Bone marrow (tissue), 2 donors: Measurements from ENCODE around the gene DENND2C.
A peak's percentile ranks its signal among the peaks of the same experiment; 100 is the strongest.

Source experiments
- DNase-seq, 2 donors: peaks; one replicate each; lab custom pipeline; 2025; lab: John Stamatoyannopoulos, UW

DENND2C gene

DNA sequence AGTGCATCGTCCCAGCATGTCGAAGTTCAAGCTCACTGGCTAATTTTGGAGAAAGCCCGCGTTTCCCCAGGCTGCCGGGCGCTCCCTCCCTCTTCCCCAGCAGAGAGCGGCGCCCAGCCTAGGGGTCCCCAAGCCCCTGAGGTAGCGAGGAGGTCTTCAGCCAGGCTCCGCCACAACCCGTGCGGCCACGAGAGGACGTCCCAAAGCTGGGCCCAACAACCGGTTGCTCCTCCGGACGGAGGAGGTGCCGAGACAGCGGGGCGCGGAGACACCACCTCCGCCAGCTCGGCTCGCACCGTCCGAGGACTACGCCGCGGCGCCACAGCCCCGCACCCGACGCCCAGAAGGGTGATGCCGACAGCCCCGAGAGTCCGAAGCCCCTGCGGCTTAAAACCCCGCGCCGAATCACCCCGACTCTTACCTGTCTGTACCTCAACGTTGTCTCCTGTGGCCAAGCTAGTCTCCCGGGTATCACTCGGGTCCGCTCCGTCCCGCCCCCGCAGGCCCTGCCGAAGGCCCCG, at the start of gene DENND2C:
Gene DENND2C (minus strand): TSS at position 488 of the 521 bp plus-strand sequence. CDS start 44,065 bp downstream, outside the sequence.
- DNase-seq = no peak

- no peak for DNase-seq
These were observed 49.6 kb upstream of the DENND2C start for GRCh38 chr1:114719424-114719787.

GRCh38 chr1:114718661-114719423, 49.0 kb upstream of the DENND2C start:
- no peak for DNase-seq

- peak; percentile 76 to 90 for DNase-seq
These were observed 46.7 kb upstream of the DENND2C start, which contains the start of gene NRAS for GRCh38 chr1:114716304-114717170. NRAS (minus strand) TSS chr1:114716771; CDS start chr1:114716160, 611 bp downstream.

DNA sequence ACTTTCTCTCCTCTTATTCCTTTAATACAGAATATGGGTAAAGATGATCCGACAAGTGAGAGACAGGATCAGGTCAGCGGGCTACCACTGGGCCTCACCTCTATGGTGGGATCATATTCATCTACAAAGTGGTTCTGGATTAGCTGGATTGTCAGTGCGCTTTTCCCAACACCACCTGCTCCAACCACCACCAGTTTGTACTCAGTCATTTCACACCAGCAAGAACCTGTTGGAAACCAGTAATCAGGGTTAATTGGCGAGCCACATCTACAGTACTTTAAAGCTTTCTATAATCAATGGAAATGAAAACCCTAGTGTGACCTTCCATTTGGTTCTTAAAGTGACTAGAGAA, 46.1 kb upstream of the DENND2C start:
- DNase-seq = no peak

DNA sequence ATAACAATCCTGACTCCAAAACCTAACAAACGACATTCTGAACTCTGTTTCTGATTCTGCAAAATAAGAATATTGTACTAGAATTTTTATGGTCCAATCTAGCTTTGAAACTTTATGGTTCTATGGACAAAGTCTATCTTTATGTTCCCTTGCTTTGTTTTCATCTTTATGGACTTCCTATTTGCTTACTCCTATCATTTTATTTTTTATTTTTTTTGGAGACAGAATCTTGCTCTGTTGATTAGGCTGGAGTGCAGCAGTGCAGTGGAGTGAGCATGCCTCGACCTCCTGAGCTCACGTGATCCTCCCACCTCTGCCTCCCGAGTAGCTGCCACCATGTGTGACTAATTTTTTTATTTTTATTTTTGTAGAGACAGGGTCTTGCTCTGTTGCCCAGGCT, 43.1 kb upstream of the DENND2C start:
- no peak for DNase-seq

DNA sequence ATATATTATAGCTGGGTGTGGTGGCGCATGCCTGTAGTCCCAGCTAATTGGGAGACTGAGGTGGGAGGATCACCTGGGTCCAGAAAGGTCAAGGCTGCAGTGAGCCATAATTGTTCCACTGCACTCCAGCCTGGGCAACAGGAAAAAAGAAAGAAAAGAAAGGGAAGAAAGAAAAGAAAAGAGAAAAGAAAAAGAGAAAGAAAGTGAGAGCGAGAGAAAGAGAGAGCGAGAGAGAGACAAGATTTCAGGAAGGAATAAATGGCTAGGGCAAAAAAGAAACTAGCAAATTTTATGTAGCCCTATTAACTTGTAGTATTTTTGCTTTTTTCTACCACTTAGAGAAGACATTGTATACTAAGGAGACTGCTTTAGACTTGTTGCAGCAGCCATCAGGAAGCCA, 40.5 kb upstream of the DENND2C start:
- no peak for DNase-seq

DNA sequence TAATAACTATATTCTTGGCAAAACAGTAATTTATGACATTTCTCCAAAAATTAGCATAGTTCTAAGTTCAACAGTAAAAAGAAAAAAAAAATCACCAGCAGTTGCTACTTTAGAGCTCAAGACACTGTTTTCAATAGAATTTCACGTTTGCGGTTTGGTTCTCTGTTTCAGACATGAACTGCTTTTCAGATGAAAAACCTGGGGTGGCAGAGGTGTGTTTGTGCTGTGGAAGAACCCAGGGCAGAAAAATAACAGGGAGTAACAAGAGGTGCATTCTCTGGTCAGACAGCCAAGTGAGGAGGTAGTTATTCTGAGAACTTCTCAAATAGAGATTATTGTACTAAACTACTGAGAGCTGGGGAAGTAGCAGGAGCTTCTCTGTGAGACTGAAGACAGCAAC, 37.8 kb upstream of the DENND2C start:
- no peak for DNase-seq

- no peak for DNase-seq
These were observed 33.4 kb upstream of the DENND2C start for GRCh38 chr1:114703242-114703641.

DNA sequence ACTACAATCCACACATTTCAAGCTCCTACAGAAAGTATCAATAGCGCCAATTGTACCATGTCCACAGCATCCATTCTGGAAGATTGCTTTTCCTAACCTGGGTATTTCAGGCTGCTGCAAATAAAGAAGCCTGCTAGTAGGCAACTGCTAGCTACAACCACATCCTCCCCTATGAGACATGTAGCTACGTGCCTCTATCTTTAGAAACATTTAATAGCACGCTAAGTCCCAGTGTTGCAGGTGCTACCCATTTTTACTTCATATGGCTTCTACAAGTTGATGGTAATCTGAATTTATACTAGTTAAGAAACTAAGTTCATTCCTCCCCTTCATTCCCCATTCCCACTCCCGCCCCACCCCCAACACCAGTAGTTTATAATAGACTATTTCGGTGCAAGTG, 32.9 kb upstream of the DENND2C start:
- no peak for DNase-seq

DNA sequence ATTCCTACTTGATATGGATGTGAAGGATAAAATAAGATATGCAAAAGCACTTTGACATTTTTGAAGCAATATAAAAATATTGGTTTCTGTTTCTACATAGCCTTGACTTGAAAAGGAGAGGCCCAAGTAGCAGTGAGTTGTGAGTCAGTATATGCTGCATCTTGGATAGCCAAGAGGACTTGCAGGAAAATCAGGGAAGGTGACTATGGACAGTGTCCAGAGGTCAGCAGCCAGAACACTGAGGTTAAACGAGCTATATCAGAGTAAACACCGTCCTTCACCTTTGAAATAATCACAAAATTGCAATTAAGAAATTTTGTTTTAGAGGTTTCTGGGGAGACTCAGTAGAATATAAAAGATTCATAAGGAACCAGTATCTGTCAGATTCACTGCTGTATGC, 32.1 kb upstream of the DENND2C start:
- DNase-seq = no peak

DNA sequence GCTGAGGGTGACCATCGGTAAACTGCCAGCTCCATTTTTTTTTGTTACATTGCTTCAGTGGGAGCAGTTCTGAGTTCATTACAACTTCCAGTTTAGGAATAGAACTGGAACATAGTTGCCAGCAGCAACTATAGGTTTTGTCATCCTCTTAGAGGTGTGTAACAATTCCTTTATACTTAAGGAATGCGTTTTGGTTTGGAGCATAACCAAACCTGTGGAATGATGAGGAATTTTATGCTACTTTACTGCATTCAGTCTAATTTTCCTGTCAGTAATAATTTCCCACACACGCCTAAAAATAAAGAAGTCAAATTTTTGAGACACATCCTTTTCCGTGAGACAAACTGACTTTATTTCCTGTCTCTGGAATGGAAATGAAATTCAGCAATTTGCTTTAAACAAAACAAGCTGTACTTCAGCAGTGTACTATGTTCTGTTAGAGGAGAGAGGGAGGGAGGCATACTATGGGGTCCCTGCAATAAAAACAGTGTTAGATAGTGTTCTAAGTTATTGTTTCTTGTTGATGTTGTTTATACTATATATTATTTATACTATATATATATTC, 30.3 kb upstream of the DENND2C start:
- no peak for DNase-seq

- no peak for DNase-seq
These were observed 27.0 kb upstream of the DENND2C start for GRCh38 chr1:114696810-114697209.

DNA sequence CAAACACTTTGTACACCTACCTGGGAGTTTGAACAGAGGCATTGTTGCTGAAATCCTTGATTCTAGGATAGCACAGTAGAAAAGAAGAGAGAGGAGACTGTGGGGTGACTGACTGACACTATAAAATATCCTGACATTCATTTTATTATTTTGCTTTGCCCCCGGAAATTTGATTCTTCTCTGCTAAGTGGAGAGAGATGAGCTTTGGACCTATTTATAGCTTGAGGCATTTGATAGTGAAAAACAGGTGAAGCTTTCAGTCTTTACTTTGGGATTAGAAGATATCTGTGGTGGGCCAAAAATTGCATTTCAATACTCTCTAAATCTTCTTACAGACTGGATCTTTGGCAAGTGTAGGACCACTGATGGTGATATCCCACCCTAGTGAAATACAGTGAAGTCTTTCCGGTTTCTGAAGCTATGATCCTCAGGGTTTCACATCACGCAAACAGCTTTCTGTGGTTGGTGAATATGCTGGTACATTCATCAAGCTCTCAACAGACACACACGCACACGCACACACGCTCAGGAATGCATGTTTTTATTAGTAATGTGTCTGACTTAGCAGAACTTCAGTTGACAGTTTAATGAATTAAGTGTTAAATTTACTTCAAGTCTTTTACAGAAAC, 25.7 kb upstream of the DENND2C start, which contains the start of gene AMPD1:
Gene AMPD1 (minus strand): TSS at position 117 of the 629 bp plus-strand sequence. CDS start 75 bp downstream, at position 42.
- DNase-seq = no peak

GRCh38 chr1:114694540-114695310, 24.9 kb upstream of the DENND2C start:
- no peak for DNase-seq

DNA sequence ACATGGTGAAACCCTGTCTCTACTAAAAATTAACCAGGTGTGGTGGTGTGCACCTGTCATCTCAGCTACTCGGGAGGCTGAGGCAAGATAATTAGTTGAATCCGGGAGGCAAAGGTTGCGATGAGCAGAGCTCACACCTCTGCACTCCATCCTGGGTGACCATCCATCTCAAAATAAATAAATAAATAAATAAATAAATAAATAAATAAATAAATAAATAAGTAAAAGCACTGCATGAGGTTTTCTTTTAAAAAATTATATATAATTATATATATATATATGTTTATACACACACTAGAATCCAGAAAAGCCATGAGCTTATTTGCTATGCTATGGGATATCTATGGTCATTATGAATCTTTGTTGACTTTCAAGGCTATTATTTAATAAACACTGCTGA, 23.1 kb upstream of the DENND2C start:
- no peak for DNase-seq

DNA sequence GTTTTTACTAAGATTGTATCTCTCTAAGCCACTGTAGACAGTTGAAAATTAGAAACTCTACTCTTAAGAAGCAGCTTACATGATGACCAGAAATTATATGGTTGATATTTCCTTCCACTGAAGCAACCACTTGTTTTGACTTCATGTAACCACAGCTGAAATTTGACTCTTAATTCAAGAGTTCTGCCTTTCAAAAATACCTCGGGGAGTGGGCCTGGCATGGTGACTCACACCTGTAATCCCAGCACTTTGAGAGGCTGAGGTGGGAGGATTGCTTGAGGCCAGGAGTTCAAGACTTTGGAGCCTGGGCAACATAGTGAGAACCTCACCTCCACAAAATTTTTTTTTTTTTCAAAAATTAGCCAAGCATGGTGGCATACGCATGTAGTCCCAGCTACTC, 21.2 kb upstream of the DENND2C start:
- no peak for DNase-seq

GRCh38 chr1:114690148-114690547, 20.3 kb upstream of the DENND2C start:
- no peak for DNase-seq

DNA sequence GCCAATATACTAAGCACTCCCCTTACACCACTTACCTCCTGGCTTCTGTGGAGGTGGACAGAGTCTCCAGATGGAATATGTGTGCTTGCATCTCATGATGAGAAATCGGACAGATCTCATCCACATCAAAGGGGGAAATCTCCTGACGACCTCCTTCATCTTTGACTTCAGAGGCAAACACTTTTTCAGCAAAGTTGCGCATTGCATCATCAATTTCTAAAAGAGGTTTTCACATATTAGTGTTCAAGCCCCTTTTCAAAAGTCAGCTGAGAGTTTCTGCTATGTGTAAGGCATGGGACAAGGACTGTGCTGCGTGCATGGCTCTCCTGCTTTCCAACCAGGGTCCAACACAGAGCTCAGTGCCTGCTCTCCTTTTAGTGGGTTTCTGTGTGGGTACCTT, 18.7 kb upstream of the DENND2C start:
- DNase-seq = no peak

GRCh38 chr1:114685851-114686250, 16.0 kb upstream of the DENND2C start:
- DNase-seq = no peak

DNA sequence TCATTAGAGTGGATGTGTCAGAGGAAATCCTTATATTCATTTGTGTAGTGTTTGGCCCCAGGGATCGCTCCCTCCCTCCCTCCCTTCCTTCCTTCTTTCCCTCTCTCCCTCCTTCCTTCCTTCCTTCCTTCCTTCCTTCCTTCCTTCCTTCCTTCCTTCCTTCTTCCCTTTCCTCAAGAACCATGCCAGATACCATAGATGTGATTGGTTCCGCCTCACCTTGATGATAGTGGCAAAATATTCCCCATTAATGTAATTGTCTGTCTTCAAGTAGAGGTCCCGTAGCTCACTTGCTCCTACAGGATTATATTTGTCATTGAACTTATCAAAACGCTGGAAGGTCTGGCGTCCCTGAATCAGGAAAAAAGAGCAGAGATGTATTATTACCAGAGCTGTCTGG, 7.8 kb upstream of the DENND2C start:
- no peak for DNase-seq
